Measurements from ENCODE around the gene NRP2.

DNA sequence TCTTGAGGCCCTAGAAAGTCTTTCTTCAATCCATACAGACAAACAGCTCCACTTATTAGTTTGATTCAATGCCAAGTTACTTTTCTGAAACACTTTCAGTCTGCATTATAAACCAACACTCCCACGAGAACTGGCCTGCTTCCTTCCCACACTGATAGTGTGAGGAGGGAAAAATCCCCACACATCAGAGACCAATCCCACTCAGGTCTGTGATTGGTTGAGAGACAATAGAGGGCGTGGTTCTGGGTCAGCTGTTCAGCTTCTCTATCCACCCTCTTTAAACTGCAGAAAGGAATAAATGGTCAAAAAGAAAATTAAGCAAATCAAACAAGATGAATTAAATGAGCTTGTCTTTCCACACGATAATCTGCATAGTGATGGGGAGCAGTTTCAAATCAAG, 152.5 kb downstream of the NRP2 start:
- TF ChIP-seq POLR2A (IDR thresholded peaks at IDR 0.05) (no peak), CTCF (IDR thresholded peaks at IDR 0.05 in 4 of 5, conservative IDR thresholded peaks at IDR 0.05 in 1 of 5) (no peak)

Measured in gastrocnemius medialis (tissue), 4 donors.